Smooth muscle cell of bladder (primary cell): Measurements from ENCODE around the gene SEZ6L2. TPM values are rescaled to one million over a fixed set of nuclear protein-coding genes. Genes with fewer than 3 reads are reported as not detected.

ENCODE experiments used
- total RNA-seq: library from RNA; depleted of rRNA; stranded (reverse); fragments of >200 nt; gene quantifications from 2 replicates; pipeline ENCODE4 v1.2.3, GENCODE V29; 2014

The SEZ6L2 gene
- total RNA-seq: 2.1 and 7.0 TPM in 2 replicates

GRCh38 chr16:29899516-29900101 is at the start of gene SEZ6L2:
Gene SEZ6L2 (minus strand): TSS chr16:29899550. CDS start chr16:29899019, 531 bp downstream.

GRCh38 chr16:29925781-29926710 is 26.7 kb upstream of the SEZ6L2 start, which contains the start of gene KCTD13:
Gene KCTD13 (minus strand): TSS chr16:29926226. CDS start chr16:29926033, 193 bp downstream.

GRCh38 chr16:29900102-29900887 is 945 bp upstream of the SEZ6L2 start, which contains the start of gene ASPHD1:
Gene ASPHD1 (plus strand): TSS chr16:29900488. CDS start chr16:29900972, 484 bp downstream.

GRCh38 chr16:29862884-29863668 is 36.3 kb downstream of the SEZ6L2 start, which contains the start of gene CDIPT:
Gene CDIPT (minus strand): TSS chr16:29863226. CDS start chr16:29862857, 369 bp downstream.

Other genes starting within 250 kb of the SEZ6L2 start
- gene SPN, start 236.3 kb downstream of the SEZ6L2 start, total RNA-seq: under 0.01 and 0.09 TPM in 2 replicates
- 26.5 and 40.0 TPM in 2 replicates for gene QPRT, start 220.4 kb downstream of the SEZ6L2 start, total RNA-seq
- gene C16orf54, start 153.6 kb downstream of the SEZ6L2 start, total RNA-seq: not detected in 2 replicates
- not detected in 2 replicates for gene ZG16, start 121.3 kb downstream of the SEZ6L2 start, total RNA-seq
- gene KIF22, start 108.8 kb downstream of the SEZ6L2 start, total RNA-seq: 5.5 and 8.0 TPM in 2 replicates
- 106 and 159 TPM in 2 replicates for gene MAZ, start 93.0 kb downstream of the SEZ6L2 start, total RNA-seq
- gene PRRT2, start 87.4 kb downstream of the SEZ6L2 start, total RNA-seq: 0.92 and 1.3 TPM in 2 replicates
- 11.2 and 14.2 TPM in 2 replicates for gene PAGR1, start 83.4 kb downstream of the SEZ6L2 start, total RNA-seq
- 338 and 371 TPM in 2 replicates for gene MVP, start 79.1 kb downstream of the SEZ6L2 start, total RNA-seq
- gene CDIPT, start 36.3 kb downstream of the SEZ6L2 start, total RNA-seq: 94.6 and 136 TPM in 2 replicates
- gene ASPHD1, start 938 bp upstream of the SEZ6L2 start, total RNA-seq: 7.3 and 10.4 TPM in 2 replicates
- 3.5 and 4.8 TPM in 2 replicates for gene KCTD13, start 26.7 kb upstream of the SEZ6L2 start, total RNA-seq
- 81.2 and 82.3 TPM in 2 replicates for gene TMEM219, start 62.5 kb upstream of the SEZ6L2 start, total RNA-seq
- 39.1 and 47.1 TPM in 2 replicates for gene TAOK2, start 74.3 kb upstream of the SEZ6L2 start, total RNA-seq
- gene HIRIP3, start 96.1 kb upstream of the SEZ6L2 start, total RNA-seq: 5.0 and 5.6 TPM in 2 replicates
- 11.9 and 15.2 TPM in 2 replicates for gene INO80E, start 96.7 kb upstream of the SEZ6L2 start, total RNA-seq
- gene DOC2A, start 111.5 kb upstream of the SEZ6L2 start, total RNA-seq: 0.28 TPM in 1 of 2 replicates, not detected in the other
- gene C16orf92, start 123.6 kb upstream of the SEZ6L2 start, total RNA-seq: not detected in 2 replicates
- gene TLCD3B, start 131.7 kb upstream of the SEZ6L2 start, total RNA-seq: 0.09 TPM in 1 of 2 replicates, not detected in the other
- 617 and 861 TPM in 2 replicates for gene ALDOA, start 166.2 kb upstream of the SEZ6L2 start, total RNA-seq
- gene PPP4C, start 176.4 kb upstream of the SEZ6L2 start, total RNA-seq: 193 and 224 TPM in 2 replicates
- under 0.01 and 0.09 TPM in 2 replicates for gene TBX6, start 192.4 kb upstream of the SEZ6L2 start, total RNA-seq
- gene YPEL3, start 196.7 kb upstream of the SEZ6L2 start, total RNA-seq: 6.3 and 10.2 TPM in 2 replicates
- gene GDPD3, start 214.0 kb upstream of the SEZ6L2 start, total RNA-seq: 0.71 and 1.6 TPM in 2 replicates
- 28.4 and 41.2 TPM in 2 replicates for gene MAPK3, start 223.7 kb upstream of the SEZ6L2 start, total RNA-seq